Coronary artery (tissue), 2 donors: ENCODE results near the gene ARAP2.

Source experiments
- DNase-seq: peaks from one replicate; pipeline ENCODE4 v3.0.0-alpha.2; 2017; ENCODE audit warnings: low spot score
- H3K27ac ChIP-seq, 2 donors: fragments of 200-600 bp; sonication (generic); one replicate each; pipeline ENCODE4 v1.5.1; 2016 to 2019
- H3K4me3 ChIP-seq: fragments of 200-600 bp; sonication (generic); 2 replicates; pipeline ENCODE4 v1.5.1; 2016; ENCODE audit warnings: mild to moderate bottlenecking, moderate library complexity
- TF ChIP-seq, protein P1 (sequence below): fragments of 200-600 bp; sonication (generic); IDR thresholded peaks from one replicate; pipeline ENCODE4 v1.5.1; 2019; ENCODE audit warnings: antibody characterized with exemption

ARAP2 gene

DNA sequence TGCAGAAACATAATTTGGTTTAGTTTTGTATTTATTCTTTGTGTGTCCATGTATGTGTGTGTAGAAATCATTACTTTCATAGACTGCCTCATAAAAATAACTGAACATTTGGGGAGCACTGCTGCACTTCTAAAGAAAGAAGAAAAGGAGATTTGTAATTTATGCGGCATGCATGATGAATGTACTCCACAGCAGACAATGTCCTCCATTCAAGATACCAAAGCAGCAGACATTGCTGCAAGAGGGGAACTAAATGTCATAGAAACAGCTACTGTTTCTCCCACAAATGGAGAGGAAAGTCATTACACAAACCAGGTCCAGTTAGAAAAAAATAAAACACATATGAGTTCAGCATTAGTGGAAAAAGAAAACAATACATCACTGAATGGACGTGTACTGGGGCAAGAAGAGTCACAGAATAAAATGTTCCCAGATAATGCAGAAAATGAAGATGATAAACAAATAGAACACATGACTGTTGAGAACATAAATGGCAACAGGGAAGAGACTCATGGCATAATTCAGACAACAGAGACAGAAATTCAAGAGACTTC is 39.7 kb upstream of the ARAP2 start:
- TF ChIP-seq, protein P1, sequence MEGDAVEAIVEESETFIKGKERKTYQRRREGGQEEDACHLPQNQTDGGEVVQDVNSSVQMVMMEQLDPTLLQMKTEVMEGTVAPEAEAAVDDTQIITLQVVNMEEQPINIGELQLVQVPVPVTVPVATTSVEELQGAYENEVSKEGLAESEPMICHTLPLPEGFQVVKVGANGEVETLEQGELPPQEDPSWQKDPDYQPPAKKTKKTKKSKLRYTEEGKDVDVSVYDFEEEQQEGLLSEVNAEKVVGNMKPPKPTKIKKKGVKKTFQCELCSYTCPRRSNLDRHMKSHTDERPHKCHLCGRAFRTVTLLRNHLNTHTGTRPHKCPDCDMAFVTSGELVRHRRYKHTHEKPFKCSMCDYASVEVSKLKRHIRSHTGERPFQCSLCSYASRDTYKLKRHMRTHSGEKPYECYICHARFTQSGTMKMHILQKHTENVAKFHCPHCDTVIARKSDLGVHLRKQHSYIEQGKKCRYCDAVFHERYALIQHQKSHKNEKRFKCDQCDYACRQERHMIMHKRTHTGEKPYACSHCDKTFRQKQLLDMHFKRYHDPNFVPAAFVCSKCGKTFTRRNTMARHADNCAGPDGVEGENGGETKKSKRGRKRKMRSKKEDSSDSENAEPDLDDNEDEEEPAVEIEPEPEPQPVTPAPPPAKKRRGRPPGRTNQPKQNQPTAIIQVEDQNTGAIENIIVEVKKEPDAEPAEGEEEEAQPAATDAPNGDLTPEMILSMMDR: no peak
- Histone ChIP-seq H3K4me3 (no peak overlapping the region), H3K27ac (no peak overlapping the region)
- no peak for DNase-seq

DNA sequence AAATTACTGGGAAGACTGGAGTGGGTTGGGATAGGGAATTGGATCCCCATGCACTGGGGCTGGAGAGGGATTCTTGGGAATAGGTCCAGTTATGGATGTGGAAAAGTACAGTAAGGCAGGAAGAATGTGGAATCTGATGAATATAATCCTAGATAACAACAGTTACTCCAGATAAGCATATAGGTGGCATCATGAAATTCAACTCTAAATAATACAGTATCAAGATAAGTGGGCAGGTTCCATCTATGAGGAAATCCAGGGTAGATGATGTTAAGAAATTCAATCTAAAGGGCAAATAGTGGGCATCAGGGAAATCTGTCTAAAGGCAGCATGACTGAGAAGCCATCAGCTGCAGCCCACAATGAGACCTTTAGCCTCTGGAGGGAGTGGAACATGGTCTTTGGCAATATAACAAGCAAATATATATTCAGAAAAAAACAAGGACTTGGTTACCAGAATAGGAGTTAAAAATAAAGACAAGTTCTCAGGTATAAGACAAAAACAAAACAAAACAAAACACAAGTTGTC is 38.3 kb upstream of the ARAP2 start:
- no peak overlapping the region for H3K27ac ChIP-seq
- TF ChIP-seq, protein P1: no peak
- DNase-seq: no peak
- H3K4me3 ChIP-seq: no peak overlapping the region

DNA sequence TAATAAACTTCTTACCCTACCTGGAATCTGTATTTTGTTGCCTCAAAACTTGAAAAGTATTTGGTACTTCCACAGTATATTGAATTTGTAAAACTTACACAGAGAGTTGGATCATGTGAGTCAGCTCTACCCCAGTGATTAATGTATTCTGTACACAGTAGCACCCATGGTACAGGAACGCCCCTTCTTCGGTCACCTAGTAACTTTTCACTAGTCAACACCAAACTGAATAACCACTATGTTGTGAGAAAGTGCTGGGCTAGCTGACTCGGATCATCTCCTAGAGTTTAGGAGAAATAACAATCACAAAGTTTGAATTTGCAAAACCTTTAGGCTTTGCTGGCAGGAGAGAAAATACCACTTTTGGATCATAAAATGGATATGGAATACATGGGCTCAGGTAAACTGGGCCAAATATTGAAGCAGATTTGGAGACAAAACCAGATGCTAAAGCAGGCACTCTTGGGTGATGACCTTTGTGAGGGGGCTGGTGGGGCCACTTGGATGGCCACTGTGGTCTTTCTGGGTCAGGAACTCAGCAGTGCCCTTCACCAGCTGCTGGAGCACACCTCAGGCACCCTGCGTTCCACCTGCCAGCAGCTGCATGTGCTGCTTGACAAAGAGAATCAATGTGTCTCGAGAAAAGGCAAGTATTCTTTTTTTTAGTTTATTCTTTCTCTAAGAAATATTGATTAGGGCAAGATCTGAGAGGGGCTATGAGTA is 37.2 kb upstream of the ARAP2 start, which contains the start of gene DTHD1:
Gene DTHD1 (plus strand): TSS at position 233 of the 723 bp plus-strand sequence. CDS start 143 bp downstream, at position 376.
- no peak for DNase-seq
- TF ChIP-seq, protein P1: no peak
- H3K27ac ChIP-seq: no peak within 1 kb of the TSS
- no peak within 1 kb of the TSS for H3K4me3 ChIP-seq

DNA sequence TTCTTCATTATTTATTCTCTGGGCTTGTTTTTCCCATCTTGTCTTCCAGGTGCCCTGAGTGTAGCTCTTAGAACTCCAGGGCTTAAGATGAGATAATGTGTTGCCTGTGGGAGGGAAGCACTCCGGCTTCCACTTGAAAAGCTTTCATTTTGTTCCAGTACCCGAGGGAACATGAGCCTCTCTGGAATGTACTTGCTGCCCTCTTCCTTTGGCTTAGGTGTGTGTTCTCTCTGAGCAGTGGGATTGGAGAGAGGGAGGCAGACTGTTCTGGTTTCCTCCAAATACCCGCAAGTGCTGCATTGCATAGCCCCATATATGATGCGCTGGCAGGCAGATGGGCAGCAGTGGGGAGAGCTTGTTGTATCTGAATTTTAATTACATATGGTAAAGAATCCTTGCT is 36.2 kb upstream of the ARAP2 start:
- Histone ChIP-seq H3K4me3 (no peak overlapping the region), H3K27ac (no peak overlapping the region)
- TF ChIP-seq, protein P1: no peak
- DNase-seq: no peak

DNA sequence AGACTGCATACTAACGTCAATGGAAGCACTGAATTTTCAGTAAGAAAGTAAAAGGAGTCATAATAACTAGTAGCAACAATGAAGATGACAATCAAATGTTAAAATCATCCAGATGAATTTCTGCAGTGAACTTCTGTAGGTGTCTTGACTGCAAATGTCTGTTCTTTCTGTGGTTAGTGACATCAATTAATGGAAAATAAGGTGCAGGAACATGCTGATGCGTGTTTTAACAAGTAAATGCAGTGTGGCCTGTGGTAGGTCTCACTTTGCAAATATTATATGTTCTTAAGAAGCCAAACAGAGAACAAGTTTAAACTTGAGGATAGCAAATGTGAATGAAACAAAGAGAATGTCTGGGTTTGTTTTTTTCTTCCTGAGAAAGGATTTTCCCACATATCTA is 34.5 kb upstream of the ARAP2 start:
- no peak for DNase-seq
- TF ChIP-seq, protein P1: no peak
- Histone ChIP-seq H3K27ac (no peak overlapping the region), H3K4me3 (no peak overlapping the region)

DNA sequence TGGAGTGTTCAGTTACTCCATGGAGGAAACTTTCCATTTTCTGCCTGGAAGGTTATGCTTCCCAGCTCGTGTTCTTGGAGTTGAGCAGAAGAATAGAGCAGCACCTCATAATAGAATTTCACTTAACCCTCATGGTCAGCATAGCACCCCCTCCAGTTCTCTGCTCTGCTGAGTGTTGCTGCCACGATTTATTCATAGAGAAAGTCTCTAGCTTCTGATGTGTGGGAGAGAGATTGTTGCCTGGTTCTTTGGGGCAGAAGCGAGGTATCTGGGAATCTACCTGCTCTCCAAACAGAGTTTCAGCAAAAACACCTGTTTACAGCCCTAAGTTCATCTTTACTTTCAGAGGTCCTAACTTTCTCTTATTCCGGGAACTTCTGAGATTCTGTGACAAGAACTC is 33.2 kb upstream of the ARAP2 start:
- Histone ChIP-seq H3K4me3 (no peak overlapping the region), H3K27ac (no peak overlapping the region)
- TF ChIP-seq, protein P1: no peak
- no peak for DNase-seq

DNA sequence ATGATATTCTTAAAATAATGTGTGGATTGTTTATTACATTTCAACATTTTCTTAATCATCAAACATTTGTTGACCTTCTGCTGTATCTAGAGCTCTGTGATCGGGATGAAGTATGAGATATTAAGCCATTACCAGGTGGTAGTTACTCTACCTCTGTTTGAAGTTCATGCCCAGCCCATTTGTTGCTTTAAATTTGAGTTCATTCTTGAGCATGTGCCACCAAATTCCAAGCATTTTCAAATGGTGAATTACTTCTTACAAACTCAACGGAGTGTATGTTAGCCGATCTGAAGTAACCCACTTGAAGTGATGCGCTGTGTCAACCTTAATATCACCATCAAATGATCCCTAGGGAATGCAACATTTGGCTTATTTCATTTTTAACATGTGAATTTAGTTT is 29.8 kb upstream of the ARAP2 start:
- DNase-seq: no peak
- TF ChIP-seq, protein P1: no peak
- H3K4me3 ChIP-seq: no peak overlapping the region
- H3K27ac ChIP-seq: no peak overlapping the region
